NCI-H748 treated with DMSO at 0.1 percent for 48 hours (cell line): ENCODE results near the gene DFFA.
"Not testable (repeated sequence)": the region's sequence is repeated elsewhere in the genome, so short reads cannot be mapped to it uniquely, and the experiment has no call there.

ENCODE experiments used
- DNase-seq: peaks from one replicate; lab custom pipeline; 2025; lab: John Stamatoyannopoulos, UW

DFFA gene

DNA sequence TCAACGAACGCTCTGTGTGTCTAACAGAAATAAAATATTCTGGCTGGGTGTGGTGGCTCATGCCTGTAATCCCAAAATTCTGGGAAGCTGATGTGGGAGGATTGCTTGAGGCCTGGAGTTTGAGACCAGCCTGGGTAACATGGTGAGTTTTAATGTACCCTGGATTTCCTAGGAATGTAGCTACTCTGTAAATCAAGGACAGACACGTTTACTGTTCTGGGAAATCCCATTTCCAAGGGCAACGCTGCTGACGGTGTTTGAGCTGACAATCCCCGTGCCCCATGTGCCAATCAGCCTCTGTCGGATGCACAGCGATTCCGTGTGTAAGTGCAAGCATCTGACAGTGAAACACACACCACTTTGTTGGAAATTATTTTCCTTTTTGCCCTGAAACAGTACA is 14.5 kb downstream of the DFFA start:
- no peak for DNase-seq

DNA sequence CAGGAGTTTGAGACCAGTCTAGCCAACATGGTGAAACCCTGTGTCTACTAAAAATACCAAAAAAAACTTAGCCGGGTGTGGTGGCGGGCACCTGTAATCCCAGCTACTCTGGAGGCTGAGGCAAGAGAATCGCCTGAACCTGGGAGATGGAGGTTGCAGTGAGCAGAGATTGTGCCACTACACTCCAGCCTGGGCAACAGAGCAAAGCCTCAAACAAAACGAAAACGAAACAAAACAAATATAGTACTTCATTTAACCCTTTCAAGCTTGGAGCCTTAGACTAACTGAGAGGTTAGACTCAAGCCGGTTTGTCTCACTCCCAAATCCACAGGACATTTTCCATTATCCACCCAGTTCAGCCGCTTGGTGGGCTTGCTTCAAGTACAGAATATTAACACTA is 14.9 kb downstream of the DFFA start:
- not testable (repeated sequence) for DNase-seq

DNA sequence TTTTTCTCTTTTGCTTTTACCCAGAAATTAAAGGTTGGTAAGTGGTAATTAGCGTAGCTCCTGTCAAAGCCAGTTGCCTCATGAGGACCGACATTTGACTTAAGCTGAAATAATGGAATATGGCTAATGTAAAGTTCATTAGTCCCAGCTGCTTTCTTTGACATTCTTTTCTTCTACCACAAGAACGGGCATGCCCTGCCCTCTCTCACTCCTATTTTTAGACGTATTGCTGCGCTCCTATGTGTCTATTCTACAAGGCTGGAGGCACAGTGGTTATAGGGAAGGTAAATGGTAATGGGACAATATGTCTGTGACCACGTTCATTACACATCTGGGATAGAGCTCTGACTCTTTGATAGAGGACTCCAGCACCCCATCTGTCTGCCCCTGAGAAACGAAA is 15.7 kb downstream of the DFFA start:
- DNase-seq = no peak

DNA sequence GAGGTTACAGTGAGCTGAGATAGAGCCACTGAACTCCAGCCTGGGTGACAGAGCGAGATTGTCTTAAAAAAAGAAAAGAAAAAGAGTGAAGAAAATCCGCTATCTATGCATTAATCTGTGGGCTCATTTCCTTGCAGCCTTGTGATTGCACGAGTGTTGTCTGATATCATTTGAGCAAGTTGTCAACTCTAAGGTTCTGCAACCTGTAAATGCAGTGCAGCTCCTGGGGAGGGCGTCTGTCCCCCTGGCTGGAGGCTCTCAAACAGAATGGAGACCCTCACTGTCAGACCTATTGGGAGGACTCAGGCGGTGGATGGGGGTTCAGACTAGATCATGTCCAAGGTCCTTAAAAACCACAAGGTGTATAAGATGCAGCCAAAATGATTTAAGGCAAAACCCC is 16.3 kb downstream of the DFFA start:
- DNase-seq = no peak

DNA sequence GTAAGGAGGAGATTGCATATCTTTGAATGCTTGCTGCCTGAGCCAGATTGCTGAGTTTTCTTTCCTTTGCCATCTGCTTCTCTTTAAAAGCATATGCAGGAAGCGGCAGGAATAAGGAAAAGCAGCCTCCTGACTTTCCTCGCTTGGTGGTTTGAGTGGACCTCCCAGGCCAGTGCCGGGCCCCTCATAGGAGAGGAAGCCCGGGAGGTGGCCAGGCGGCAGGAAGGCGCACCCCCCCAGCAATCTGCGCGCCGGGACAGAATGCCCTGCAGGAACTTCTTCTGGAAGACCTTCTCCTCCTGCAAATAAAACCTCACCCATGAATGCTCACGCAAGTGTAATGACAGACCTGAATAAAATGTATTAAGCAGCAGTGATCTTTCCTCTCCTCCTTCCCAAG is 21.0 kb downstream of the DFFA start:
- DNase-seq = no peak

DNA sequence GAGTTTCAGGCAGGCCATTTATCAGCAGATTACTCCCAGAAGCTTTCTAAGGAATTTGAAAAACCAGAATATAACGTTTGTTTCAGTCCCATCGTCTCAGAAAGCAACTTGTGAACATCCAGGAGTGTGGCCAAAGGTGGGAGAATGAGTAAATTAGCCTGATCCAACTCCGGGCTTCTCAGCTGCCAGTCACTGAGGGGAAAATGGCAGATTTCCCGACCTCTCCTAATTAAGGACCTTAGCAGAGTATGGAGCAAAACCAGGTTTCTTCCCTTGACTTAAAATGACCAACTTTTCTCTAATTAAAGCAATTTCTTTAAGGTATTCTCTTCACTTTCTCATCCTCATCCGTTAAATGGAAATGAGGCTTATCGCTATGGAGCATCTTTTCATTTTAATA is 21.5 kb downstream of the DFFA start:
- no peak for DNase-seq

DNA sequence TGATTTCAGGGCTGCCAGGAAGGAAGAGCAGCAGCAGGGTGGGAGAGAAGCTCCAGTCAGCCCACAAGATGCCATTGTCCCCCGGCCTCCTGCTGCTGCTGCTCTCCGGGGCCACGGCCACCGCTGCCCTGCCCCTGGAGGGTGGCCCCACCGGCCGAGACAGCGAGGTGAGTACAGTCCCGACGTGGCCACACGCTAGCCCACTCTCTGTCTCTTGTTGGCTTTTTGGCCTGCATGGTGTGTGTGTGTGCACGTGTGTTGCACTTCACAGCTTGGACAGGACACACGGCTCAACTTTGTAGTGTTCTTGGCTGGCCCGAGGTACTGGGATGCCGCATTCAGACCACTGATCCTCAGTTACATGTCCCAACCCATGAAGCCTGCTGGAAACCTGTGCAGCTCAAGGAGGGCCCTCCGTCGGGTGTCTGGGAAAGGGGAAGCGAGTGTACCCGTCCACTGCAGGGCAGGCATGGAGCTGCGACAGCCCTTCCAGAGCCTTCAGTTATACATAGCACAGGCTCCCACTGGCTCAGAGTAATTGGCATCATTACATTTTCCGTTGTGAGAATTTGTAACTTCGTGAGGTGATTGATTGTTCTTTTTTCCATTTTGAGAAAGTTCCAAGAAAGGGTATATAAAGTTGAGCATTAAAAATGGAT is 22.0 kb downstream of the DFFA start:
- DNase-seq = no peak

DNA sequence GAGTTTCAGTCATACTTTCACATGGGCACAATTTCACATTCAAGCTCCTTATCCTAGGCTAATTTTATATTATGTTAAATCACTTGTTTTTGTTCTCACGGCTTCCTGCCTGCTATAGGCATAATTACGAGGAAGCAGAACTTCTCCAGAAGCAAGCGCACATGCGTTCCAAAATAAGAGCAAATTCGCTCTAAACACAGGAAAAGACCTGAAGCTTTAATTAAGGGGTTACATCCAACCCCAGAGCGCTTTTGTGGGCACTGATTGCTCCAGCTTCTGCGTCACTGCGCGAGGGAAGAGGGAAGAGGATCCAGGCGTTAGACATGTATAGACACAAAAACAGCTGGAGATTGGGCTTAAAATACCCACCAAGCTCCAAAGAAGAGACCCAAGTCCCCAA is 22.6 kb downstream of the DFFA start, which contains the start of gene CORT:
Gene CORT, plus strand, starts transcription at position 281 of the 400 bp plus-strand sequence. CDS start 193 bp downstream, outside the sequence.
- DNase-seq = no peak

DNA sequence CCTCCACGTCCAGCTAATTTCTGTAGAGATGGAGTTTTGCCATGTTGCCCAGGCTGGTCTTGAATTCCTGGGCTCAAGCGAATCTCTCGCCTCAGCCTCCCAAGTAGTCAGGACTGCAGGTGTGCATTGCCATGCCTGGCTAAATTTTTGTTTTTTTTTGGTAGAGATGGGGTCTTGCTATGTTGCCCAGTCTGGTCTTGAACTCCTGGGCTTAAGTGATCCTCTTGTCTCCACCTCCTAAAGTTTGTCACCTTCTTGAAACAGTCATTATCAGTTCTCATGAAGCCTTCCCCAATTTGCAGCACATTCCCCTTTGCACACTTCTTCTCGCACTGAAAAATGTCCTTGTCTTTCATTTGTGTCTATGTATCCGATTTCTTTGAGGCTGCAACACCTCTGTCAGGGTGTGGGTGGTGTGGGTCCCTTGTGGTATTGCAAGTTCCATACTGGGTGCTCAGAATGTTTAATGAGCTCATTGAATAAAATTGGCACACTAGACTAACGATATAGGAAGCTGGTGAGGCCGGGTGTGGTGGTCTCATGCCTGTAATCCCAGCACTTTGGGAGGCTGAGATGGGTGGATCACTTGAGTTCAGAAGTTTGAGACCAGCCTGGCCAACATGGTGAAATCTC is 25.4 kb downstream of the DFFA start:
- DNase-seq = no peak

DNA sequence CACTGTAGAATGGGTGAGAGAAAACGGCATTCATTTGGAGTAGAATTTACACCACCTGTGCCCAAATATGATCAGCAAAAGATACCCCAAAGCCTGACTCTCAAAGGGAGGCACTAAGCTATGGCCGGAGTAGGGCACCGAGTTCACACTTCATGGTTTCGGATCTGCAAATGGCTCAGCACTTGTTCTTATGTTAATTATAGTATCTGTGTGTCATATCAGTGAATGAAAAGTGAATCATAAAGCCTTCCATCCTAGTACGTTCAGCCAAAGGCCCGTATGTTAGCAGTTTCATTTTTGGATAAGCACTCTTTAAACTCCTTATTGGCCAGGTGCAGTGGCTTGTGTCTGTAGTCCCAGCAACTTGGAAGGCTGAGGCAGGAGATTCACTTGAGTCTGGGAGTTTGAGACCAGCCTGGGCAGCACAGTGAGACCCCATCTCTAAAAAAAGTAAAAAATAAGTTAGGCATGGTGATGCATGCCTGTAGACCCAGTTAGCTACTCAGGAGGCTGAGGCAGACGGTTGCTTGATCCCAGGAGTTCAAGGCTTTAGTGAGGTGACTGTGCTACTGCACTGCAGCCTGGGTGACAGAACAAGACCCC is 27.4 kb downstream of the DFFA start:
- no peak for DNase-seq

DNA sequence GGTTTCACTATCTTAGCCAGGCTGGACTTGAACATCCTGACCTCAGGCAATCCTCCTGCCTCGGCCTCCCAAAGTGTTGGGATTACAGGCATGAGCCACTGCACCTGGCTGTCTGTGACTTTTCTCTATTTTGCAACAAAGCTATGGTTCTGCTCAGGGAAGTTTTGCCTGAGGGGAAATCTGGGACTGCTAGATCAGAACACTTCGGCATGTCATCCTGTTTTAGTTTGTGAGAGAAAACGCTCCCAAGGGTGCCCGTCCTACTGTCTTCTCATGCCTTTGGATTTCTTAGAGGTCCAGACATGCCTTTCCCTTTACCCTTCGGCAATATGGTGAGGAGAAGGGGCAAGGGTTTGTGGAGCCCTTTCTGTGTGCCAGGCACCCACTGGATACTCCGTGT is 28.1 kb downstream of the DFFA start:
- no peak for DNase-seq

DNA sequence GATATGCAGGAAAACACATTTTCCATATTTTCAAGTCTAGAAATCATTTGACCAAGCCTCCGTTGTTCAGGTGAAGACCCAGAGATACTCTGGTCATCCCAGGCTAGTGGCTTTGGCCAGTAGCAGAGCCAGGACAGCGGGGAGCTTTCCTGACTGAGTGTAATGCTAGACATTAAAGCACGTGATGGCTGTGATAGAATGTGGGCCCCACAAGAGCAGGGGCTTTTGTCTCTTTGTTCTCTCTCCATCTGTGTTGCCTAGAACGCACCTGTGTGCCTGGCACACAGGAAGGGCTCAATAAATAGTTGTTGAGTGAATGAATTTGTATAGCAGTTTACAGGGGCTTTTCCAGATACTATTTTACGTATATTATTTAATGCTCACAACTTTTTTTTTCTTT is 31.5 kb downstream of the DFFA start:
- DNase-seq = no peak

DNA sequence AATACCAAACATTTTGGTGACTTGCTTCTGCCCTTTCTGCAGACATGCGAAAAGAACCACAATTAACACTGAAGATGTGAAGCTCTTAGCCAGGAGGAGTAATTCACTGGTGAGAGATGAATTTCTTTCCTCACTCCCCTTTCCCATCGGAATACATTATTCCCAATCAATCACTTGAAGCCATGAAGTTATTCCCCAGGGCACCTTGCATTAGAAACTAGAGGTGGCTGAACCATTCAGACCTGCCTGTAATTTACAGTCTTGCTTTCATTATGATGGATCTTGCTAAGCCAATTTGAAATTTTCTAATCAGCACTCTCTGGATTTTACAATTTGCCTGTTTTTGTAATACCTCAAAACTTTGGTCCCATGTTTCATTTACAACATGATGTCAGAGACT is 32.0 kb downstream of the DFFA start:
- no peak for DNase-seq

DNA sequence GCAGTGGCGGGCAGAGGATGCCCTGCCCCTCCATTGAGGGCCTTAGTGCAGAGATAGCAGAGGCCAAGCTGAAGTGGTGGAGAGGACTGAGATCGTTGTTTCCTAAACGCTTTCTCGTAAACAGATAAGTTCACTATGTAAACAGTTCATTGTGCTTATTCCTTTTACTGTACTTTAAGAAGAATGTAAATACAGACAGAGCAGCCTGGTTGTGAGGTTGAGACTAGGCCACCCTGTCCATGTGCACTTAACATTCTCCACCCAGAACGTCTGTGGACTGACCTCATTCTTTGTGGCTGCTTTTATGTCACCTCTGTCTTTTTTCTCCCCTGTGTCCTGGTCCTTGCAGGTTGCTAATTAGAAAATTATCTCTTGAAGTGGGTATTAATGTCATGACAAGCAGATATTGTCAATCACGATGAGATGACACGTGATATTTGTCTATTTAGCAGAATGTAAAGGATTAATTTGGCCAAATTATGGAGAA is 33.6 kb downstream of the DFFA start:
- no peak for DNase-seq

DNA sequence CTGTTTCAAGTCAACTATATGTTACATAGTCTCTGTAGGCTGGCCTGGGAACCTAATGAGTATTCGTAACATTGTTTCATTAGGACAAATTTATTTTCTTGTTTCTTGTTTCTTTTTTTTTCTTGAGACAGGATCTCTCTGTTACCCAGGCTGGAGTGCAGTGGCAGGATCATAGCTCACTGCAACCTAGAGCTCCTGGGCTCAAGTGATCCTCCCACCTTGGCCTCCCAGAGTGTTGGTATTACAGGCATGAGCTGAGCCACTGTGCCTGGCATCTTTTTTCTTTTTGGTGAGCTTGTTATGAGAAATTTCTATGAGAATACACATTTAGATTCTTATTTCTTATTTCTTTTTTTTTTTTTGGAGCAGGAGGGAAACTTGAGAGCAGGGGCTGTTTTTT is 35.3 kb downstream of the DFFA start:
- DNase-seq = no peak

DNA sequence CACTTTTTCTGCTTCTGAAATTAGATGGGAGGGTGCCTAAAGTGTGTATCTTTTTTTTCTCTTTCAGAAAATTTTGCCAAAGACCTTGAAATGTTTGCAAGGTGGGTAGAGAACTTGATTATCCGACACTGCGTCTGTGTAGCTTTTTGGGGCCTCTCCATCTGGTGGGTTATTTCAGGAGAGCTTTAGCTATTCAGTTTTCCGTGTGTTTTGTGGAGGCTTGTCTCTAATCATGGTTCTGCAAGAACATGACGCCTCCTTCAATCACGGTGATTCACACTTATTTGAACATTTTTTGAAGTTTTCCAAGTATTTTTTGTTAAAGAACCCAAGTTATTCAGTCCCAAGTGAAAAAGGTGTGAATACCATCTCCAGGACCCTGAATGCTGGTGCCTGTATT is 37.7 kb downstream of the DFFA start:
- no peak for DNase-seq

DNA sequence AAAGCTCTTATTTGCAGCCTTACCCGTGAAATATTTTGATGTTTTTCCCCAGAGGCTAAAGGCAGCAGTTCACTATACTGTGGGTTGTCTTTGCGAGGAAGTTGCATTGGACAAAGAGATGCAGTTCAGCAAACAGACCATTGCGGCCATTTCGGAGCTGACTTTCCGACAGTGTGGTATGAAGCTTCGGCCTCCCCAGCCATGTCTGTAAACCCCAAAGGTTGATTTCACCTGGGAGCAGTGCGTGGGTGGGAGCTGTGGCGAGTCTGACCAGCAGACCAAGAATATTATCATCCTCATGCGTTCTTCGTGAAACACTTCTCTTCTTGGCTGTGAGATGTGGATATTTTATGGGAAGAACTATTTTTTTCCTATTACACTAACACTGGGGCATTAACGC is 38.5 kb downstream of the DFFA start:
- no peak for DNase-seq

DNA sequence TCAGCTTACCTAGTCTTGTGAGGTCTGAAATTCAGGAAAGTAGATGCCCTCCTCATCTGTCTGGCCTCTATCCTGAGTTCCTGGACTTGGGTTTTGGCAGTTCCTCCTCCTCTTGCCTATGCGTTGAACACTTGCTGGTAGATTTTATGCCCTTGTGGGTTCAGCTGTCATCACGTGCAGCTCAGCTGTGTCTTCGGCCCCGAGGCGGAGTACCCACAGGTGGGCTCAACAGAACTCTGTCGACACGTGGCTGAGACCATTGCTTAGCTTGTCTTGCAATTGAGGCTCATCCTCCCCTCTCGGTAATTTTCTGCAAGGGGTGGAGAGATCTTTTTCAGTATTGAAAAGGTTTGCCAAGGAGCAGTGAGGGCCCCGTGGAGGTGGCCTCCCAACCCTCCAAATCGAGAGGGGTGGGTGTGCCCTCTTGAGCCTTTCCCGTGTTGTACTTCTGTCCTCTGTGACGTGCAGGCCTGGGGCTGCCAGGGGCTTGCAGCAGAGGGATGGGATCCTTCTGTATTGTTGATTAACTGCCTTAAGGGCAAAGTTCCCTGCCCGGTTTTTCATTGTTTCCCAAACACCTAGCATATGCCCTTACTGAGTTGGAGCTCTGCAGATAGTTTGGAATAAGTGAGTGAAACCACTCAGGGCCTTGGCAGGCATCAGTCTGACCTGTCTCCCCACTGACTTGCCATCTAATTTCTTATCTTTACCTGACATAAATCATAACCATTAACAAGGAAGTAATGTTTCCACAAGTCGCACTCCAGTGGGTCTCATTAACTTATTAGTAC is 39.2 kb downstream of the DFFA start:
- no peak for DNase-seq

DNA sequence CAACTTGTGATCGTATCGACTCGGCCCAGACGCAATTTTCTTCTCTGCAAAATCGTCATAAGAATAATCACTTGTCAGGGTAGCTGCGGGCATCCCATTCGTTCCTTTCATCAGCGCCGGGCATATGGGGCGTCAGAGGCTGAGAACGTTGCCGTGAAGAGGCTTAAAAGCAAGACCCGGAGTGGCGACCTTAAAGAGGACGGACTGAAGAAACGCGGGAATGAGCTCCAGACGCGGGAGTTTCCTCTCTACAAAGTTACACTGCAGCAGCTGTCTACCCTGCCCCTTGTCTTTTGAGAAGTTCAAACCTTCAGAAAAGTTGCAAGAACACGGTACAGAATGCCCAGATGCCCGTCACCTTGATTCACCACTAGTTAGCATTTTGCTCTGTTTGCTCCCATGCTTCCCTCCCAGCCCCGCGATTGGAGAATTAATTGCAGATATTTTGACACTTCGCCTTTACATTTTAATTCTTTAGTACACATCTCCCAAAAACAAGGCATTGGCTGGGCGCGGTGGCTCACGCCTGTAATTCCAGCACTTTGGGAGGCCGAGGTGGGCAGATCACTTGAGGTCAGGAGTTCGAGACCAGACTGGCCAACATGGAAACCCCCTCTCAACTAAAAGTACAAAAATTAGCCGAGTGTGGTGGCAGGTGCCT is 41.1 kb downstream of the DFFA start:
- no peak for DNase-seq

DNA sequence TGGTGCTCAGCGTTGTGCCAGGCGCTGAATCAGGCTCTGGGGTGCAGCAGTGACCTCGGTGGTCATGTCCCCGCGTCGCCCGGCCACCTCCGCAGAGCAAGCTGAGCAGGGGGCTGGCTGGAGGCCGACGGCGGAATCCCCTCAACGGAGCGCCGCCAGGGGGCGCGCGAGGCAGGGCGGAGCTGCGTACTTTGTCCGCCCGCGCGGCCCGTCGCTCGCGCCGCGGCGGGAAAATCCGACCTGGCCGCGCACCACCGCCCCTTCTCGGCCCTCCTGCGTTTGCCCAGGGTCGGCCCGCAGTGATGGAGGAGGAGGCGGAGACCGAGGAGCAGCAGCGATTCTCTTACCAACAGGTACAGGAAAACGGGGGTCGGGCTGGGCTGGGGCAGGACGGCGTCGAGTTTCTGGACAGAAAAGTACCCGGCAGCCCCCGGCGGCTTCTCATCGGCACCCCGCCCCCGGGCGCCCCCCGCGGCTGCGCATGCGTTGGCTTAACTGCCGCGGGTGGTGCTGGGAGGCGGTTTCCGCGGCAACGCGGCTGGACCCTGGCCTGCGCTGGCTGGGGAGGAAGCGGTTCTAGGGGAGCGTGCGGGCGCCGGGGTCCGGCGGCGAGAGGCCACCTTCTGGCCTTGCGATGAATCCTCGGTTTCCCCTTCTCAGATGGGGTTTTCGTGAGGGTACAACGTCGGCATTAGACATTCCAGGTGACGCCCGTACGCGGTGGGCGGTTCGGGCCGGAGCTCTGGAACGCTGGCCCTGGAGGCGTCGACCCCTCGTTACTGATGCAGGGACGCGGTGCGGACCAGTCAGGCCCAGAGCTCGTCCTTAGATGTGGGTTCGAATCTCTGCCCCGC is 41.9 kb downstream of the DFFA start, which contains the start of gene CENPS:
Gene CENPS, plus strand, starts transcription at position 218 of the 854 bp plus-strand sequence. Its CDS starts 85 bp downstream, at position 303.
- peak; percentile 46 for DNase-seq

DNA sequence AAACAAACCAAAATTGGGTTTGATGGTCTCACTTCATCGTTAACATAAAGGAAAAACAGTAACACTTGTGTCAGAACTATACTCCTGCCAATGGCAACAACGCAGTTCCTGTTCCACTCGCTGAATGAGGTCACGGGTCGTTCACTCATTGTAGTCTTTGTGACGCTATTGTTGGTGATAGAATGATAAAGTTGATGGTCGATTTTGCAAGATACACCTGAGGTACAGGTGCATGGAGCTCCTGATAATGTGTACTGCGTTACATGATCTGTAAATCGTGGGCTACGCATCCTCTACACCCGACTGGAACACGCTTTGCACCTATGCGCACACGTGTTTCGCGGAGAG is 42.5 kb downstream of the DFFA start:
- no peak for DNase-seq
